ENCODE measurements around the gene DBR1. TPM values are rescaled to one million over a fixed set of nuclear protein-coding genes. Genes with fewer than 3 reads are reported as not detected.

DBR1 gene
- total and polyA plus RNA-seq, 2 of the 13 experiments (the other 11 are each of a cell fraction or from before 2014, with no cell fraction given), result 6.4 to 16.7 TPM

GRCh38 chr3:138113326-138113725 is 61.4 kb downstream of the DBR1 start:
- POLR2A ChIA-PET, result no interaction called here
- no TSS peak for BruUV-seq (replicated peaks)
- WGBS (ENCODE audit: low lambda C conversion rate), result no CpG with 5 or more reads among the region's 1 CpG
- Histone ChIP-seq H2AFZ (ENCODE audit: low read length) (no peak overlapping the region), H3K9me3 (ENCODE audit: low read length) (no peaks in the 10 kb centered on the region), H3K4me1 (ENCODE audit: insufficient read depth, low read length) (peaks cover 11% of the 10 kb centered on the region), H3K27me3 (ENCODE audit: control insufficient read depth in 1 of 2, insufficient read depth in 2 of 2, low read length in 2 of 2) (no peaks in the 10 kb centered on the region; a peak in 3 of 5 replicates), H3K9ac (ENCODE audit: insufficient read depth, low read depth, low read length) (no peak overlapping the region), H4K20me1 (ENCODE audit: insufficient read depth, low read length) (no peaks in the 10 kb centered on the region), H3K36me3 (replicated peaks in 1 of 2; ENCODE audit: control insufficient read depth in 1 of 2, insufficient read depth in 2 of 2, low read length in 2 of 2) (no peaks in the 10 kb centered on the region; a peak in 1 of 5 replicates), H3K27ac (ENCODE audit: extremely low read length, insufficient read depth, low read length) (no peak overlapping the region), H3K4me2 (ENCODE audit: low read depth, low read length) (no peak overlapping the region), H3K79me2 (ENCODE audit: insufficient read depth, low read length) (no peaks in the 10 kb centered on the region), H3K4me3 (replicated peaks in 1 of 3; ENCODE audit: insufficient read depth in 1 of 3, low read depth in 2 of 3, low read length in 3 of 3) (no peak overlapping the region)
- DNase-seq (ENCODE audit: low spot score) (no peak), FAIRE-seq (no peak), ATAC-seq (no peak)
- in situ Hi-C loops (cut with HindIII; ENCODE audit: extremely low pct_ligation_motif_present, low pct_unique_long_range_greater_than_20kb) (no loop called here), intact Hi-C loops (cut with micrococcal nuclease; ENCODE audit: unreplicated experiment) (no loop called here)
- TF ChIP-seq TGIF2 (CRISPR knock-in tag; IDR thresholded peaks at IDR 0.05) (no peak), ATF5 (CRISPR knock-in tag; IDR thresholded peaks at IDR 0.05; ENCODE audit: low read depth) (no peak), ZFP41 (CRISPR knock-in tag; IDR thresholded peaks at IDR 0.05; ENCODE audit: borderline replicate concordance) (no peak), POLR2A (IDR thresholded peaks at IDR 0.05; ENCODE audit: insufficient read depth in 1 of 2, low read depth in 2 of 2, low read length in 2 of 2) (no peak), ATF7-NPFF (CRISPR knock-in tag; IDR thresholded peaks at IDR 0.05; ENCODE audit: low read depth) (no peak), ZKSCAN5 (CRISPR knock-in tag; IDR thresholded peaks at IDR 0.05) (no peak), ZBTB43 (CRISPR knock-in tag; conservative IDR thresholded peaks at IDR 0.05) (no peak), U2AF2 (IDR thresholded peaks at IDR 0.05; ENCODE audit: low read depth, low read length) (no peak), SRF (IDR thresholded peaks at IDR 0.05; ENCODE audit: low read depth, low read length) (no peak), RFX5 (IDR thresholded peaks at IDR 0.05; ENCODE audit: low read depth, low read length) (no peak), ARNT (IDR thresholded peaks at IDR 0.05) (no peak), ZBTB37 (CRISPR knock-in tag; IDR thresholded peaks at IDR 0.05) (no peak), GATA4 (IDR thresholded peaks at IDR 0.05; ENCODE audit: borderline replicate concordance, low read depth) (no peak), ZNF652 (CRISPR knock-in tag; IDR thresholded peaks at IDR 0.05; ENCODE audit: borderline replicate concordance, low read depth) (no peak)
- CTCF ChIA-PET (ENCODE audit: low intra/inter-chr PET ratio, low total read pairs), result no interaction called here
